Activated CD4-positive, alpha-beta memory T cell treated with anti-CD3 and anti-CD28 coated beads, Interleukin-2, amount 10 ng/mL, durations not matched to agents 7 days and 5 days (primary cell): ENCODE results near the gene RAB3D. TPM values are rescaled to one million over a fixed set of nuclear protein-coding genes. Genes with fewer than 3 reads are reported as not detected.
"Not testable (repeated sequence)": the region's sequence is repeated elsewhere in the genome, so short reads cannot be mapped to it uniquely, and the experiment has no call there.

ENCODE experiments used
- CTCF ChIA-PET: fragments of 350-600 bp; sonication (Branson Sonifier 250); formaldehyde crosslinking; loops from one replicate; lab custom pipeline; 2021; ENCODE audit warnings: antibody characterized with exemption, inconsistent platforms; lab: Charles Lee
- POLR2A ChIA-PET: fragments of 350-600 bp; sonication (Branson Sonifier 250); formaldehyde crosslinking; loops from one replicate; lab custom pipeline; 2021; ENCODE audit warnings: antibody characterized with exemption; lab: Charles Lee
- DNase-seq: peaks from one replicate; pipeline ENCODE4 v3.0.0-alpha.2; 2020
- H3K27ac Mint-ChIP-seq: one replicate; pipeline ENCODE4 v1.8.0; 2021; ENCODE audit warnings: mild to moderate bottlenecking, mixed read lengths
- H3K27me3 Mint-ChIP-seq: one replicate; pipeline ENCODE4 v1.8.0; 2021; ENCODE audit warnings: mixed read lengths
- H3K36me3 Mint-ChIP-seq: one replicate; pipeline ENCODE4 v1.8.0; 2021; ENCODE audit warnings: low read depth, mixed read lengths
- H3K4me1 Mint-ChIP-seq: one replicate; pipeline ENCODE4 v1.8.0; 2021; ENCODE audit warnings: mixed read lengths
- H3K4me3 Mint-ChIP-seq: one replicate; pipeline ENCODE4 v1.8.0; 2021; ENCODE audit warnings: mild to moderate bottlenecking, mixed read lengths
- H3K9me3 Mint-ChIP-seq: one replicate; pipeline ENCODE4 v1.8.0; 2021; ENCODE audit warnings: mixed read lengths
- total RNA-seq, 2 experiments: library from RNA; stranded (reverse); gene quantifications; one replicate each; pipeline ENCODE4 v1.2.3, GENCODE V29; 2021

RAB3D gene
- total RNA-seq, 2 experiments from 2014 or later = 8.3 to 8.4 TPM

DNA sequence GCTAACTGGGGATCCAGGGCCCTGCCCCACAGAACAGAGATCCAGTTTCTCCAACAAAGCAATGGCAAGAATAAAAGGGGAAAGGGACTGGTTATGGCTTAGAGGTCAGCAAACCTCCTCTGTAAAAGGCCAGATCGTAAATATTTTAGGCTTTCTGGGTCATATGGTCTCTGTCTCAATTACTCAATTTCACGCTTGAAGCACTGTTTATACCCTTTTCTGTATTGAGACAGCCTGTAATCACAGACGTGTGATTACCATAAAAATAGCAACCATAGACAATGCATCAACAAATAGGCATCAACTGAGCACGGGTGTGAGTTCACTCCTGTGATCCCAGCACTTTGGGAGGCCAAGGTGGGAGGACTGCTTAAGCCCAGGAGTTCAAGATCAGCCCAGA is 9.3 kb downstream of the RAB3D start:
- ChIA-PET POLR2A (no interaction called here), CTCF (no interaction called here)
- H3K4me3 Mint-ChIP-seq = no peak overlapping the region
- no peak for DNase-seq
- no peaks in the 10 kb centered on the region for H3K27me3 Mint-ChIP-seq
- H3K9me3 Mint-ChIP-seq = no peaks in the 10 kb centered on the region
- peaks cover 6% of the 10 kb centered on the region for H3K36me3 Mint-ChIP-seq
- H3K27ac Mint-ChIP-seq = no peak overlapping the region
- peaks cover 3% of the 10 kb centered on the region for H3K4me1 Mint-ChIP-seq

- POLR2A ChIA-PET = interaction anchor here (1.3 to 1.7 kb wide), 2 partner anchors 56 to 170 kb away, joined by 4 to 9 read pairs; partner anchors contain the start of gene SPC24
These were observed 13.9 kb downstream of the RAB3D start for GRCh38 chr19:11325544-11325943.

GRCh38 chr19:11324748-11325389 is 14.6 kb downstream of the RAB3D start:
- no peaks in the 10 kb centered on the region for H3K9me3 Mint-ChIP-seq
- peaks cover 6% of the 10 kb centered on the region for H3K36me3 Mint-ChIP-seq
- H3K4me3 Mint-ChIP-seq = no peak overlapping the region
- H3K27ac Mint-ChIP-seq = peak overlapping the region; percentile 92
- no peak for DNase-seq
- H3K27me3 Mint-ChIP-seq = peaks cover 5% of the 10 kb centered on the region
- POLR2A ChIA-PET = interaction anchor here (0.7 to 2.6 kb wide), 6 partner anchors 12 to 170 kb away, joined by 3 to 9 read pairs (median 4); partner anchors contain the start of genes CCDC159, RAB3D, SPC24 and TMEM205
- peaks cover 23% of the 10 kb centered on the region for H3K4me1 Mint-ChIP-seq
- CTCF ChIA-PET = interaction anchor here (0.6 to 1.6 kb wide), 2 partner anchors 56 to 426 kb away, joined by 5 to 8 read pairs; no protein-coding TSS in a partner anchor

More at GRCh38 chr19:11325544-11325943, 13.9 kb downstream of the RAB3D start:
- no peaks in the 10 kb centered on the region for H3K9me3 Mint-ChIP-seq
- no peak overlapping the region for H3K4me3 Mint-ChIP-seq
- H3K27me3 Mint-ChIP-seq = peaks cover 5% of the 10 kb centered on the region
- peaks cover 23% of the 10 kb centered on the region for H3K4me1 Mint-ChIP-seq
- CTCF ChIA-PET = interaction anchor here (1.6 kb wide), 1 partner anchor 56 kb away, joined by 8 read pairs; no protein-coding TSS in a partner anchor
- no peak for DNase-seq
- H3K27ac Mint-ChIP-seq = no peak overlapping the region
- peaks cover 6% of the 10 kb centered on the region for H3K36me3 Mint-ChIP-seq

- H3K4me3 Mint-ChIP-seq = peak overlapping the region; percentile 55
- POLR2A ChIA-PET = interaction anchor here (0.7 to 2.6 kb wide), 5 partner anchors 13 to 74 kb away, joined by 3 to 9 read pairs (median 4); partner anchors contain the start of genes CCDC159, RAB3D and TMEM205
- peaks cover 6% of the 10 kb centered on the region for H3K36me3 Mint-ChIP-seq
- H3K9me3 Mint-ChIP-seq = no peaks in the 10 kb centered on the region
- peaks cover 23% of the 10 kb centered on the region for H3K4me1 Mint-ChIP-seq
- CTCF ChIA-PET = interaction anchor here (0.6 to 1.6 kb wide), 4 partner anchors 9 to 425 kb away, joined by 3 to 8 read pairs (median 5); no protein-coding TSS in a partner anchor
- peak overlapping the region; percentile 92 for H3K27ac Mint-ChIP-seq
- peaks cover 5% of the 10 kb centered on the region for H3K27me3 Mint-ChIP-seq
- DNase-seq = peak; percentile 75
These were observed 15.3 kb downstream of the RAB3D start for GRCh38 chr19:11324079-11324661.

DNA sequence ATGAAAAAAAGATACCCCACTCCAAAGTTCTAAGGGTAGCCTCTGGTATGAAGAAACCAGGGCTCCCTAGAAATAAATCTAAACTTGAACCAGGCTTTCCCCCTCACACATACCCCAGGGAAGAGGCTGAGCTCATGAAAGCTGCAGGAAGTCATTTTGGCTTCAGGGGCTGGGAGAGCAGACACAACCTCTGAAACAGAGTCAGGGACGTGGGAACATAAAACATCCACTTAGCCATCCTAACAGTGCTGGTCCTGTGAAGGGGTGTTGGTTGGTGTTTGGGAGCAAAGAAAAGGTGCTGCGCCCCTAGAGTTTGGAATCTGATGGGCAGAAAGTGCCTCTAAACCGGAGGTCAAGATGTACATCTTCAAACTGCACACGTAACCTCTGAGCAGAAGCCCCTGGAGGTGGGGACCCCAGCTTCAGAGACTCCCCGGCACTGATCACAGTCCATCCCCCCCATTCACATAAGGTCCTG is 15.8 kb downstream of the RAB3D start:
- Mint-ChIP-seq H3K27ac (peak overlapping the region; percentile 92), H3K4me1 (peaks cover 23% of the 10 kb centered on the region), H3K36me3 (peaks cover 6% of the 10 kb centered on the region), H3K9me3 (no peaks in the 10 kb centered on the region), H3K27me3 (peaks cover 5% of the 10 kb centered on the region), H3K4me3 (peak overlapping the region; percentile 55)
- CTCF ChIA-PET = interaction anchor here (0.6 to 1.6 kb wide), 6 partner anchors 10 to 228 kb away, joined by 3 to 8 read pairs (median 4); no protein-coding TSS in a partner anchor
- DNase-seq = no peak
- POLR2A ChIA-PET = interaction anchor here (0.8 to 2.6 kb wide), 4 partner anchors 13 to 58 kb away, joined by 3 to 9 read pairs (median 6); partner anchors contain the start of genes CCDC159, RAB3D and TMEM205

DNA sequence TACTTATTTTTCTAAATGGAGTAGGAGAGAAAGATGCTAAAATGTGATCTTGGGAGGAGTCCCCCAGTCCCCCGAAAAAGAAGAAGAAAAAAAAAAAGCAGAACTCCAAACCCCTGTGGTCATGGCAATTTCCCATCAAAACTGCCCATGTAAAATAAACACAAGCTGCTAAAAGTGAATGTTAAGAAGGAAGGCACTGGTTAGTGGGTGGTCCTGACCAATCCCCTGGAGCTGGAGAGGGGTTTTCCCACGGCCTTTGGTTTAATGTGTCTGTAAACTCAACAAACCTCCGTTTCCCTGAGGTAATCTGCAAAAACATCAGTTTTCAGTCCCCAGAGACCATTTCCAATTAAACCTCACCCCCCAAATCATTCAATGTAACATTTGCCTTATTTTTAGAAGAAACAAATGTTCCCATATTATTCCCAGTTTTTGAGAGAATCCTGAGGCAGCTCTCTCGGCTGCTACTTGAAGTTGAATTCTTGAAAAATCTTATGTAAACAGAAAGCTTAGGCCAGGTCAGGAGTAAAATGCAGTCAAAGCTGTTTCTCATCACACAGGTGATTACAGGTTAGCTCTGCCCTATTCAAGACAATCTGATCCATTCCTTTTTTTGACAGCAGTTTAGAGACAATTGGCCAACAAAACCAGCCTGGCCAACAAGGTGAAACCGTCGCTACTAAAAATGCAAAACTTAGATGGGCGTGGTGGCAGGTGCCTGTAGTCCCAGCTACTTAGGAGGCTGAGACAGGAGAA is 17.0 kb downstream of the RAB3D start:
- Mint-ChIP-seq H3K27me3 (peaks cover 9% of the 10 kb centered on the region), H3K27ac (no peak overlapping the region), H3K4me1 (peaks cover 23% of the 10 kb centered on the region), H3K4me3 (no peak overlapping the region), H3K9me3 (no peaks in the 10 kb centered on the region), H3K36me3 (peaks cover 6% of the 10 kb centered on the region)
- ChIA-PET CTCF (interaction anchor here (0.6 to 1.5 kb wide), 5 partner anchors 28 to 121 kb away, joined by 3 to 5 read pairs (median 4); no protein-coding TSS in a partner anchor), POLR2A (interaction anchor here (0.6 to 2.6 kb wide), 3 partner anchors 24 to 162 kb away, joined by 3 to 9 read pairs (median 5); partner anchors contain the start of genes CCDC159 and TMEM205)
- no peak for DNase-seq

DNA sequence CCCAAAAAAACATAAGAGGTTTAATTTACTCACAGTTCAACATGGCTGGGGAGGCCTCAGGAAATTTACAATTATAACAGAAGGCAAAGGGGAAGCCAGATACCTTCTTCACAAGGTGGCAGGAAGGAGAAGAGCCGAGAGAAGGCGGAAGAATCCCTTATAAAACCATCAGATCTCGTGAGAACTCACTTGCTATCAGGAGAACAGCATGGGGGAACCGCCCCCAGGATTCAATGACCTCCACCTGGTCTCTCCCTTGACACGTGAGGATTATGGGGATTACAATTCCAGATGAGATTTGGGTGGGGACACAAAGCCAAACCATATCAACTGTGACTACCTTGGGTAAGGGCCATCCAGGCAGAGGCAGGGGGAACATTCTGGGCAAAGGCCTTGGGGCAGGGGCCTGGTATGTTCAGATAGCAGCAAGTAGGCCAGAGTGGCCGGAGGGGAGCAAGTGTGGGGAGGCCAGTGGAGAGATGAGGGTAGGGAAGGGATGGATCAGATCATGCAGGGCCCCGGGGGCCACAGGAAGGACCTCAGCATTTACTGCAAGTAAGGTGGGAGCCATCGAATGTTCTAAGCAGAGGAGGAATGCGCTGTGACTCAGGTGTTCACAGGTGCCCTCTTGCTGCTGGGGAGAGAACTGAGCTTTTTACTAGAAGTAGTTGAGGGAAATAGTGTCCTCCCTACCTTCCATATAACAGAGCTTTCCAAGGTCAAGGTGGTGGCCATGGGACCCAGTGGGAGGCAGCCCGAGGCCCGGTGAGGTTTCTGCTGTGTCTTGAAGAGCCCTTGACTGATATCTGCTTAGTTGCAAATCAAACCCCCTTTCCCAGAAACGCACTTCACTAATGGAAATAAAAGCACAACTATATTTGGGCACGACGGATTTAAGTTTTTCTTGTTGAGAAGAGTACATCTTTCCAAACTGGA is 18.0 kb downstream of the RAB3D start:
- POLR2A ChIA-PET = no interaction called here
- Mint-ChIP-seq H3K4me3 (no peak overlapping the region), H3K36me3 (peaks cover 3% of the 10 kb centered on the region), H3K27ac (no peak overlapping the region), H3K9me3 (no peaks in the 10 kb centered on the region), H3K4me1 (peaks cover 23% of the 10 kb centered on the region), H3K27me3 (peaks cover 13% of the 10 kb centered on the region)
- CTCF ChIA-PET = interaction anchor here (0.7 kb wide), 1 partner anchor 59 kb away, joined by 3 read pairs; no protein-coding TSS in a partner anchor
- no peak for DNase-seq

- Mint-ChIP-seq H3K4me1 (peaks cover 21% of the 10 kb centered on the region), H3K27me3 (peaks cover 13% of the 10 kb centered on the region)
- H3K36me3 Mint-ChIP-seq, H3K4me3 Mint-ChIP-seq, H3K27ac Mint-ChIP-seq, POLR2A ChIA-PET, H3K9me3 Mint-ChIP-seq, DNase-seq: not testable (repeated sequence)
- CTCF ChIA-PET = interaction anchor here (0.7 kb wide), 2 partner anchors 77 to 1359 kb away, joined by 3 read pairs; no protein-coding TSS in a partner anchor
These were observed 19.0 kb downstream of the RAB3D start for GRCh38 chr19:11320278-11320995.

- peaks cover 7% of the 10 kb centered on the region for H3K27me3 Mint-ChIP-seq
- ChIA-PET POLR2A (no interaction called here), CTCF (no interaction called here)
- DNase-seq = no peak
- H3K27ac Mint-ChIP-seq = no peak overlapping the region
- no peaks in the 10 kb centered on the region for H3K36me3 Mint-ChIP-seq
- H3K9me3 Mint-ChIP-seq = no peaks in the 10 kb centered on the region
- H3K4me1 Mint-ChIP-seq = no peaks in the 10 kb centered on the region
- no peak overlapping the region for H3K4me3 Mint-ChIP-seq
These were observed 33.1 kb downstream of the RAB3D start for GRCh38 chr19:11306337-11306736.

DNA sequence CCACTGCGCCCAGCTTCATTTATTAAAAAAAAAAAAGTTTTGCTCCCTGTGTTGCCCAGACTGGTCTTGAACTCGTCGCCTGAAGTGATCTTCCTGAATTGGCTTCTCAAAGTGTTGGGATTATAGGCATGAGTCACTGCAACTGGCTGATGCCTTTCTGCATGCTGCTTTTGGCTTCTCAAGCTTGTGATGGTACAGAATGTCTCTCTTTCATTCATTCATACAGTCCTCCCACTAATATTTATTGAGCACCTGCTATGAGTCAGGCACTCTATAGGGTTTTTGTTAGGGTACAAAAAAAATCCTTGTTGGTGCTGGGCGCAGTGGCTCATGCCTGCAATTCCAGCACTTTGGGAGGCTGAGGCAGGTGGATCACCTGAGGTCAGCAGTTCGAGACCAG is 34.5 kb downstream of the RAB3D start:
- Mint-ChIP-seq H3K4me3 (no peak overlapping the region), H3K4me1 (no peaks in the 10 kb centered on the region), H3K27me3 (peaks cover 11% of the 10 kb centered on the region), H3K27ac (no peak overlapping the region), H3K36me3 (no peaks in the 10 kb centered on the region), H3K9me3 (no peaks in the 10 kb centered on the region)
- CTCF ChIA-PET = no interaction called here
- no peak for DNase-seq
- POLR2A ChIA-PET = interaction anchor here (1.8 kb wide), 1 partner anchor 70 kb away, joined by 5 read pairs; the partner anchor contains the start of gene SWSAP1

GRCh38 chr19:11300811-11301120 is 38.7 kb downstream of the RAB3D start:
- CTCF ChIA-PET = no interaction called here
- H3K36me3 Mint-ChIP-seq = no peaks in the 10 kb centered on the region

More at GRCh38 chr19:11300811-11301120, 38.7 kb downstream of the RAB3D start:
- POLR2A ChIA-PET = no interaction called here
- Mint-ChIP-seq H3K27me3 (peaks cover 15% of the 10 kb centered on the region), H3K4me1 (no peaks in the 10 kb centered on the region), H3K4me3 (no peak overlapping the region), H3K27ac (no peak overlapping the region), H3K9me3 (no peaks in the 10 kb centered on the region)
- DNase-seq = no peak
